Measurements from ENCODE around the gene TBL3.

- TF ChIP-seq EZH2 (IDR thresholded peaks at IDR 0.05; ENCODE audit: insufficient read depth, low read length) = no peak
- no peak for TF ChIP-seq CTCF (IDR thresholded peaks at IDR 0.05; ENCODE audit: insufficient read depth, low read depth, low read length)
Measured at GRCh38 chr16:2005646-2006045, 33.8 kb downstream of the TBL3 start.
